Activated CD8-positive, alpha-beta memory T cell treated with anti-CD3 and anti-CD28 coated beads for 48 hours (primary cell): Measurements from ENCODE around the gene PTRH2.
"Not testable (repeated sequence)": the region's sequence is repeated elsewhere in the genome, so short reads cannot be mapped to it uniquely, and the experiment has no call there.

Source experiments
- DNase-seq, 3 experiments: peaks; one replicate each; pipeline ENCODE4 v3.0.0-alpha.2; 2020; ENCODE audit warnings: low read depth in 2 of 3, low spot score in 2 of 3

The PTRH2 gene

GRCh38 chr17:59671386-59671785 lies 35.8 kb downstream of the PTRH2 start:
- no peak for DNase-seq

- no peak for DNase-seq
These were observed 37.3 kb downstream of the PTRH2 start for GRCh38 chr17:59669944-59670343.

GRCh38 chr17:59669411-59669810 lies 37.8 kb downstream of the PTRH2 start:
- DNase-seq = no peak

GRCh38 chr17:59668816-59669215 lies 38.4 kb downstream of the PTRH2 start:
- no peak for DNase-seq

- no peak for DNase-seq
These were observed 41.0 kb downstream of the PTRH2 start for GRCh38 chr17:59666235-59666634.

GRCh38 chr17:59656624-59657023 lies 50.6 kb downstream of the PTRH2 start:
- DNase-seq = not testable (repeated sequence)

- no peak for DNase-seq
These were observed 55.1 kb downstream of the PTRH2 start for GRCh38 chr17:59652119-59652518.

GRCh38 chr17:59651346-59651745 lies 55.9 kb downstream of the PTRH2 start:
- no peak for DNase-seq

GRCh38 chr17:59650642-59651041 lies 56.6 kb downstream of the PTRH2 start:
- no peak for DNase-seq

GRCh38 chr17:59649886-59650285 lies 57.3 kb downstream of the PTRH2 start:
- DNase-seq = no peak
